ENCODE results near the gene MYO3A.

- TF ChIP-seq EZH2 (IDR thresholded peaks at IDR 0.05) (no peak), POLR2AphosphoS5 (IDR thresholded peaks at IDR 0.05; ENCODE audit: borderline replicate concordance, low read depth, low read length) (no peak)
Observed at GRCh38 chr10:26081459-26081858, 147.4 kb downstream of the MYO3A start.

All from SK-N-MC (cell line).